NCI-H2081 treated with DMSO at 0.1 percent for 48 hours (cell line): ENCODE data around the gene ASPG.

Experiments used
- DNase-seq: peaks from one replicate; lab custom pipeline; 2025; lab: John Stamatoyannopoulos, UW

ASPG gene

DNA sequence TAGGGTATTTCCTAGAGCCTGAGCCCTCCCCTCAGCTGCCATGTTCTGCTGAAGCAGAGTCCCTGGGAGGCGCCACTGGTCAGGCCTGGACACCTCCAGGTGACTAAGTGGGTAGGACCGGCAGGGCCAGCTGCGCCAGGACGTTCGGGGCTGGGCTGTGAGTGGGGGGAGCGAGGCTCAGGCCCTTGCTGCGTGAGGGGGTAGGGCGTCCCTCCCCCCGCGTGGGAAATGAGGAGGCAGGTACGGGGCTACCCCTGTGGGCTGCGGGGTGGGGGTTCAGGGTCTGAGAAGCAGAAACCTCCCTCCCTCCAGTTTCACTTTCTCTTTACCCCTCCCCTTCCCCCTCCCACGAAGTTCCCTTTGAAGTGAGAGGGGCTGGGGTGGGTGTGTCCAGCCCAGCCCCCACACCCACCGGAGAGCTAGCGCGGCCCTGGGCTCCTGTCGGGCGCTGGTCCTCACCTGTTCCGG is 30.8 kb downstream of the ASPG start:
- no peak for DNase-seq

- no peak for DNase-seq
These were observed 31.3 kb downstream of the ASPG start for GRCh38 chr14:104116756-104117340.

DNA sequence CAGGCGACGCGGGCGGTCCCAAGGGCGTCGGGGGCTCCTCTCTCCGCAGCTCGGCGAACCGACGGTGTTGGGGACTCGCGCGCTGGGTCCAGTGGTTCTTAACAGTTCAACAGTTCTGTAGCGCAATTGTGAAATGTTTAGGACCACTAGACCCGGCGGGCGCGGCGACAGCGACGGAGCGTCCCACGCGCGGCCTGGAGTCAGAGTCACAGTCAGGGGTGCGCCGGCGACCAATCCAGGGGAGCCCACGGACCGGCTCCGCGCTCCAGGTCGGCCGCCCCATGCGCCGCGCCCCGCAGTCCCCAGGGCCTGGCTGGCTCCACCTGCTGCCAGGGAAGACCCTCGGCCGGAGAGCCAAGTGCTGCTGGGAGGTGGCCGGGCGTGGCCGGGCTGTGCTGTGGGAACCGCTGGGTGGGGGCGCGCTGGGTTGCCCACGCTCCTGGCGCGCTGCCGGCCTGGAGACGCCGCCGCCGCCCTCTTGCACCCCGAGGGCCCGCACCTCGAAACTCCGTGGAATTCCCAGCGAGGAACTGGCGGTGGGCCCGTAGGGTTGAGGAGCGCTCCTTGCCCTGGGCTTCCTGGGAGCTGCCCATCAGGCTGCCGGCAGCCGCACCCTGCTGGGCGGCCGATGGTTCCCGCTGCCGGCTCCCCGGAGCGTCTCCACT is 32.0 kb downstream of the ASPG start:
- DNase-seq = no peak

DNA sequence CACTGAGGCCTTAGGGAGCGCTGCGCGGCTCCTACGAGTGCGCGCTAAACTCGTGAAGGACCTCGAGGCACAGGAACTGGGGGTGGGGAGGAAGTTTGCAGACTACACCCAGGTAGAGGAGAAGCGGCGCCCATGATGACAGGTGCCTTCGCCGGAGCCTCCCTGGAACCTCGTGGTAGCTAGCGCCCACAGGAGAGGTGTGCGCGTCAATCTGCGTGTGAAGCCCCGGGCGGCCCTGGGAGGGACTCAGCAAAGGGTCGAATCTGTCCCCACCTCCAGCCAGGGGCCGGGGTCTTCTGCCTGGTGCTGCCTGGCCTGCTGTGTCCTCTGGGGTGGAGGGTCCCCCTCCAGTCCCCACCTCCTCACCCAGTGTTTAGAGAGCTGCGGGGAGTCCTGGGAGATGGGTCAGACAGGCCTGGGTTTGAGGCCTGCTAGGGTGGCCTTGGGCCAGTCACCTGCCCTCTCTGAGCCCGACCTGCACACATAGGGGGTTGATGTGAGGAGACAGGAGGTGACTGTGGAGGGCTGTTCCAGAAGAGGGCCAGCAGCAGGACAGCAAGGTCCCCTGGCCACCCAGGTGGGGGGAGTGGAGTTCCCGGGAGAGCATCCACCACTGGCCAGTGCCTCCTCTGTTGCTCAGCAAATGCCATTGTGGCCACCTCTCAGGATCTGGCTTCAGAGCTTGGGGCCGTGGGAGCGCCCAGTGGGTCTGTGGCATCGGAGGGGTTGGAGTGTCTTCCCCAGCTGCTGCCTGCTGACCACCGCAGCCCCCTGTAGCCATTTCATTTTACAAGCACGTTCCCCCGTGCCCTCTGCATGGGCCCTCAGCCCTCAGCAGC is 32.7 kb downstream of the ASPG start:
- no peak for DNase-seq

DNA sequence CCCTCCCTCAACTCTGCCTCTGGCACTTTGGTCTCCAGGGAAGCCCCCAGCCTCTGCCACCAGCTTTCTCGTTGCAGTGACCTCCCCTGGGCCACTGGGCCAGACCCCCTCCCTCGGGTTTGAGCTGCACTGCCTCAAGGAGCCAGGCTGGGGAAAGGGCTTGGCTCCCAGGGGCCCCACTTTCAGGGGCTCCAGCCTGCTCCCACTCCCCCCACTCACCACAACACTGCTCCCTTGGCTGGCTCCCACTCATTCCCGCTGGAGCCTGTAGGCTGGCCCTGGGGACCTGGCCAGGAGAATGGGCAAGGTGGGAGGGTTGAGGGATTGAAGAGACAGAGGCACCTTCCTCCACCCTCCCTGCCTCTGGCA is 33.6 kb downstream of the ASPG start:
- no peak for DNase-seq

- DNase-seq = no peak
These were observed 34.2 kb downstream of the ASPG start for GRCh38 chr14:104119488-104120251.

- no peak for DNase-seq
These were observed 34.8 kb downstream of the ASPG start for GRCh38 chr14:104120281-104120741.

DNA sequence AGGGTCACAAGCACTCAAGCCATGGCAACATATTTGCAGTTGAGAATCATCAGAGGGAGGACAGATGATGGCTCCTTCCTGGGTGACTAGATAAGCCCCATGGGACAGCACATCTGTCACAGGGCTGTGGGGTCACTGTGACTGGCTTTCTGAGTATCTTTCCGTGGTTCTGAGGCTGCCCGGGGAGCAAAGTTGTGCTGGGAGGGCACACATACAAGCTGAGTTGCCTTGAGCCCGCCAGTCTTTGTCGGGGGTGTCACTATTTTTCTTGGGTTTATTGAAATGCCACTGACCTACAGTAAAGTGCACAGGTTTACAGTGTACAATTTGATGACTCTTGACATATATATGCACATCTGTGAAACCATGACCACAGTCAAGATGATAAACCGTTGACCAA is 35.6 kb downstream of the ASPG start:
- no peak for DNase-seq

DNA sequence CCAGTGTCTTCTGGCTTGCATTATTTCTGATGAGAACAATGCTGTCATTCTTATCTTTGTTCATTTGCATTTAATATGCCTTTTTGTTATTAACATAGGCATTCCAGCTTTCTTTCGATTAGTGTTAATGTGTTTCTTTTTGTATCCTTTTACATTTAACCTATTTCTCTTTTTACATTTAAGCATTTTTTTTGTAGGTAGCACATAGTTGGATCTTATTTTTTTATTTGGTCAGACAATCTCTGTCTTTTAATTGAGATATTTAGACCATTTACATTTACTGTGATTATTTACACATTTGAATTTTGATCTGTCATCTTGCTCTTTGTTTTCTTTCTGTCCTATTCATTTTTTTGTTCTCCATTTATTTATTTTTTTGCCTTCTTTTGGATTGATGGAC is 38.4 kb downstream of the ASPG start:
- no peak for DNase-seq

GRCh38 chr14:104125011-104125410 is 39.5 kb downstream of the ASPG start:
- no peak for DNase-seq

DNA sequence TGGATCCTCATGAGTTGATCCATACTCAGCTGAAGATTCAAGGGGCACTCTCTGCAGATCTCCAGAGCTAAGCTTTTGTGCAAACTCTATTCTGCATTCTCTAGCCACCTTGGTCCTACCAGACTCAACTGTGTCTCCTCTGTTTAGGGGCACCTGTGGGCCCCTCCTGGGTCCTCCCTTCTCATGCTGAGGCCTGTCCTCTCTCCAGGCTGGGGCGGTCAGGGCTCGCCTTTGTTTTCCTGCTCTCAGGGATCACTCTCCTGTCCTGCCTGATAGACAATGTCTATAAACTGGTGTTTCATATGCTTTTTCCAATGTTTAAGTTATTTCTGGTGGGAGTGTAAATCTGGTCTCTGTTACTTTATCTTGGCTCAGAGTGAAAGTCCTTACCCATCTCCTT is 41.3 kb downstream of the ASPG start:
- DNase-seq = no peak

- no peak for DNase-seq
These were observed 43.5 kb downstream of the ASPG start for GRCh38 chr14:104128981-104129380.

DNA sequence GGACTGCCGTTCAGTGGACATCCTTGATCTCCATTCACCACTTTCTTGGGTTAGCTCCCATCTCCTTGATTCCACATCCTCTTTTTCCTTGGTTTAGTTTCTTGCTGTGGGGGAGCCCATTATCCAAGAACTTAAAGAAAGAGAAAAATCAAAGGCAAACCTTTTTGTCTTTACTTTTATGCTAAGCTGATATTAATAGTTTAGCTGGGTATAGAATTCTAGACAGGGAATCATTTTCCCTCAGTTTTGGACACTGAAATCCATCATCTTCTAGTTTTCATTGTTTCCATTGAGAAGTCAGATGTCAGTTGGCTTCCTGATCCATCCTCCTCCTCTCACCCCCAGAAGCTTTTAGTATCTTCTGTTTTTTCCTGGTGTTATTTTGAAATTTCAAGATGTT is 44.1 kb downstream of the ASPG start:
- no peak for DNase-seq

GRCh38 chr14:104130974-104131651 is 45.6 kb downstream of the ASPG start:
- peak; percentile 8 for DNase-seq

GRCh38 chr14:104131968-104132732 is 46.6 kb downstream of the ASPG start:
- DNase-seq = no peak

- DNase-seq = no peak
These were observed 47.5 kb downstream of the ASPG start for GRCh38 chr14:104132981-104133380.

DNA sequence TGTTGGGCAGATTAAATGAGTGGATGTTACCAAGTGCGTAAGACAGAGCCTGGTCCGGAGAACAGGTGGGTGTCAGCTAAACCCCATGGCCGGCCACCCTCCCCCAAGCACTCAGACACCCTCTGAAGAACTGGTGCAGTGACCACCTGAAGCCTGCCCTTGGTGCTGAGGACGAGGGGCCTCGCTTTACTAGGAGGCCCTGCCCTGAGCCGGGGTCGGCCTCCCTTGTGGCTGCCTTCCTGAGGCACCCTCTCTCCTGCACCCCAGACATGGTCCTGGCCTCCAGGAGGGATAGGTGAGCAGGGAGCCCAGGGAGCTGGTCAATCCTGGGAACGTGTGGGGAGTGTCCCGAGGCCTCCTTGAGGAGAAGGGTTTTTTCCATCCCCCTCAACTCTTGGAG is 48.0 kb downstream of the ASPG start:
- no peak for DNase-seq

DNA sequence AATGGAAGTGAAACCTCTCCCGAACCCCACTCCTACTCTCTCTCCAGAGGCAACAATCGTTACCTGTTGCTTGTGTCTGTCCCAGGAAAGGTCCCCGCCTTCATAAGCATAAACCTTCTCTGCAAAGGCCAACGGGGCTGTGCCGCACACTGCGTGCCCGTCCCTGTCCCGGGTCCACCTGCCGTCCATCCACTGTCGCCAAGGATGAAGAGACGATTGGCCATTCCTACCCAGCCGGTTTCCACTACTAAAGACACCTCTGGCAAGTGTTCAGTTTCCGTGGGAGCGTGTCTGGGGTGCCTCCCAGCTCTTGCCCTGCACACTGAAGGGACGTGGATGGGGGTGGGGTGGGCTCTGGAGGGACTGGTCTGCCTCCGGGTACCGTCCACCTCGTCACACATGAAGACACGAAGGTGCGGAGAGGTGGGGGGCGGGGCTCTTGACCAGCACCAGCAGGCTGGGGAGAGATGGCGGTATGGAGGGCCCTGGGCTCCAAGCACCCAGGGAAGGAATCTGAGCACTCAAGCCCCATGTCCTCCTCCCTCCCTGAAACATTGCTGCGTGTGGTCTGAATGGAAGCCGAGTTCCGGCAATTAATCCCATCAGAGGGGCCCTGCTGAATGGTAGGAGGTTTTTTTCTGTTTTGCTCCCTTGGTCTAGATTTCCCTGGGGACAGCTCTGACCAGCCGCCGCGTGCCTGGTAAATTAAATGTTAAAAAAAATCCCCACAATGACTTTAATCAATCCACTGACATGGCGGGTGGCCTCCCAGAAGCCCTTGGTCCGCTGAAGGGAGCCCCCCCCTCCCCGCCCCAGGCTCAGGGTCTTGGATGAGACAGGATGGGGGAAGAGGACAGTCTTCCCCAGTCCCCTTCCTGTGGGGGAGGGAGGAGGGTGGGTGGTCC is 48.8 kb downstream of the ASPG start:
- no peak for DNase-seq

DNA sequence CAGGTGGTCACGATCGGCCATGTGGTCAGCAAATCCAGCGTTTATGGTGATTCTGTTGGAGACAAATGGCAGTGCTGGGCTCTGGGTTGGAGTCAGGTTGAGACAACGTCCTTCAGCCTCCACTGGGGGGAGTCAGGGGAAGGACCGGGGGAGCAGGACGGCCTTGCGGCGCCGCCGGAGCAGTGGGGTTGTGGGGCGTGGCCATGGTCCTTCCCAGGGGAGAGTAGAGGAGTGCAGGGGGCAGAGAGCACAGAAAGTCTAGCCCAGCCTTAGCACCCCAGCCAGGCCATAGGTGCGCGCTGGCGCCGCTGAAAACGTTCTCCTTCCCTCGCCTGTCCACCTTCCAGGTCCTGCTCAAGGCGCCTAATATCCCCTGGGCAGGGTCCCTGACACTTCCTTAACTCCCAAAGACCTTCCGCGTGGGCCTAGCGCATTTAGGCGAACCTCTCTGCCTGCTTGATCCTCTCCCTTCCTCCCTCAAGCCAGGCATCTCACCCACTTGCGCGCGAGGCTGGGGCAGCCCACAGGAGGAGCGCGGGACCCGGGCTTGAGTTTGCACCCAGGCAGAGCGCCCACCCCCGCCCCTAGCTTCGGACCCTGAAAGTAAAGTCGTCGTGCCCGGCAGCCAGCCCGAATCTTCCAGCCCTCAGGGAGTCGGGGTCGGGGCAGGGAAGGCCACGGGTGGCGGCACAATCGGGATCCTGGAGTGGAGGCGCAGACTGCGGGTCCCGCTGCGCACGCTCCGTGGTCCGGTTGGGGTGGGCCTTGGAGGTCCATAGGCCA is 49.8 kb downstream of the ASPG start:
- DNase-seq = no peak
